ENCODE data around the gene IWS1.
"Not testable (repeated sequence)": the region's sequence is repeated elsewhere in the genome, so short reads cannot be mapped to it uniquely, and the experiment has no call there.

Gene IWS1

GRCh38 chr2:127526132-127527000 lies at the start of gene IWS1:
TSS of gene IWS1 (minus strand) at chr2:127526489. CDS start at chr2:127526208, 281 bp downstream.
- no peaks in the 10 kb centered on the region for H3K9me3 ChIP-seq (ENCODE audit: control insufficient read depth in 2 of 2, low read length in 2 of 2)
- peak within 1 kb of the TSS; percentile 97 to 98 for H3K27ac ChIP-seq (ENCODE audit: low read depth in 2 of 2, low read length in 2 of 2)
- no peaks in the 10 kb centered on the region for H3K27me3 ChIP-seq (ENCODE audit: control insufficient read depth in 2 of 2, insufficient read depth in 2 of 2, low read length in 2 of 2)
- H3K4me3 ChIP-seq (ENCODE audit: low read length in 2 of 2), result peak within 1 kb of the TSS; percentile 88 to 90
- peaks cover 11 to 22% of the 10 kb centered on the region in 2 donors for H3K36me3 ChIP-seq (ENCODE audit: control insufficient read depth in 2 of 2, insufficient read depth in 2 of 2, low read length in 2 of 2)
- peaks cover 12 to 14% of the 10 kb centered on the region in 2 donors for H3K4me1 ChIP-seq (ENCODE audit: control insufficient read depth in 2 of 2, insufficient read depth in 2 of 2, low read length in 2 of 2)
- H3K9ac ChIP-seq (ENCODE audit: low read depth in 1 of 2, low read length in 2 of 2), result peak within 1 kb of the TSS; percentile 88 to 97

- Histone ChIP-seq H3K4me1 (ENCODE audit: control insufficient read depth in 2 of 2, insufficient read depth in 2 of 2, low read length in 2 of 2) (no peaks in the 10 kb centered on the region), H3K9ac (ENCODE audit: low read depth in 1 of 2, low read length in 2 of 2) (no peak overlapping the region), H3K4me3 (ENCODE audit: low read length in 2 of 2) (no peak overlapping the region), H3K36me3 (ENCODE audit: control insufficient read depth in 2 of 2, insufficient read depth in 2 of 2, low read length in 2 of 2) (peaks cover 21 to 33% of the 10 kb centered on the region in 2 donors), H3K27me3 (ENCODE audit: control insufficient read depth in 2 of 2, insufficient read depth in 2 of 2, low read length in 2 of 2) (no peaks in the 10 kb centered on the region), H3K27ac (ENCODE audit: low read depth in 2 of 2, low read length in 2 of 2) (no peak overlapping the region), H3K9me3 (ENCODE audit: control insufficient read depth in 2 of 2, low read length in 2 of 2) (no peaks in the 10 kb centered on the region)
These were observed 49.7 kb upstream of the IWS1 start for GRCh38 chr2:127575941-127576432.

- no peak overlapping the region for H3K4me3 ChIP-seq (ENCODE audit: low read length in 2 of 2)
- H3K4me1 ChIP-seq (ENCODE audit: control insufficient read depth in 2 of 2, insufficient read depth in 2 of 2, low read length in 2 of 2), result no peaks in the 10 kb centered on the region
- H3K27me3 ChIP-seq (ENCODE audit: control insufficient read depth in 2 of 2, insufficient read depth in 2 of 2, low read length in 2 of 2), result no peaks in the 10 kb centered on the region
- H3K36me3 ChIP-seq (ENCODE audit: control insufficient read depth in 2 of 2, insufficient read depth in 2 of 2, low read length in 2 of 2), result peaks cover 22 to 33% of the 10 kb centered on the region in 2 donors
- no peaks in the 10 kb centered on the region for H3K9me3 ChIP-seq (ENCODE audit: control insufficient read depth in 2 of 2, low read length in 2 of 2)
- H3K9ac ChIP-seq (ENCODE audit: low read depth in 1 of 2, low read length in 2 of 2), result no peak overlapping the region
- H3K27ac ChIP-seq (ENCODE audit: low read depth in 2 of 2, low read length in 2 of 2), result no peak overlapping the region
These were observed 49.0 kb upstream of the IWS1 start for GRCh38 chr2:127575185-127575765.

GRCh38 chr2:127574656-127575055 lies 48.4 kb upstream of the IWS1 start:
- Histone ChIP-seq H3K4me3 (ENCODE audit: low read length in 2 of 2) (no peak overlapping the region), H3K4me1 (ENCODE audit: control insufficient read depth in 2 of 2, insufficient read depth in 2 of 2, low read length in 2 of 2) (no peaks in the 10 kb centered on the region), H3K9me3 (ENCODE audit: control insufficient read depth in 2 of 2, low read length in 2 of 2) (no peaks in the 10 kb centered on the region), H3K9ac (ENCODE audit: low read depth in 1 of 2, low read length in 2 of 2) (no peak overlapping the region), H3K36me3 (ENCODE audit: control insufficient read depth in 2 of 2, insufficient read depth in 2 of 2, low read length in 2 of 2) (peaks cover 24 to 37% of the 10 kb centered on the region in 2 donors), H3K27me3 (ENCODE audit: control insufficient read depth in 2 of 2, insufficient read depth in 2 of 2, low read length in 2 of 2) (no peaks in the 10 kb centered on the region), H3K27ac (ENCODE audit: low read depth in 2 of 2, low read length in 2 of 2) (no peak overlapping the region)

- Histone ChIP-seq H3K36me3 (ENCODE audit: control insufficient read depth in 2 of 2, insufficient read depth in 2 of 2, low read length in 2 of 2) (peaks cover 26 to 42% of the 10 kb centered on the region in 2 donors), H3K4me1 (ENCODE audit: control insufficient read depth in 2 of 2, insufficient read depth in 2 of 2, low read length in 2 of 2) (no peaks in the 10 kb centered on the region), H3K9ac (ENCODE audit: low read depth in 1 of 2, low read length in 2 of 2) (no peak overlapping the region), H3K4me3 (ENCODE audit: low read length in 2 of 2) (no peak overlapping the region), H3K27ac (ENCODE audit: low read depth in 2 of 2, low read length in 2 of 2) (no peak overlapping the region), H3K27me3 (ENCODE audit: control insufficient read depth in 2 of 2, insufficient read depth in 2 of 2, low read length in 2 of 2) (no peaks in the 10 kb centered on the region), H3K9me3 (ENCODE audit: control insufficient read depth in 2 of 2, low read length in 2 of 2) (no peaks in the 10 kb centered on the region)
These were observed 47.5 kb upstream of the IWS1 start for GRCh38 chr2:127573771-127574170.

GRCh38 chr2:127573298-127573697 lies 47.0 kb upstream of the IWS1 start:
- H3K4me3 ChIP-seq (ENCODE audit: low read length in 2 of 2), result no peak overlapping the region
- H3K27me3 ChIP-seq (ENCODE audit: control insufficient read depth in 2 of 2, insufficient read depth in 2 of 2, low read length in 2 of 2), result no peaks in the 10 kb centered on the region
- no peaks in the 10 kb centered on the region for H3K4me1 ChIP-seq (ENCODE audit: control insufficient read depth in 2 of 2, insufficient read depth in 2 of 2, low read length in 2 of 2)
- no peak overlapping the region for H3K9ac ChIP-seq (ENCODE audit: low read depth in 1 of 2, low read length in 2 of 2)
- H3K9me3 ChIP-seq (ENCODE audit: control insufficient read depth in 2 of 2, low read length in 2 of 2), result no peaks in the 10 kb centered on the region
- H3K27ac ChIP-seq (ENCODE audit: low read depth in 2 of 2, low read length in 2 of 2), result no peak overlapping the region
- peaks cover 23 to 42% of the 10 kb centered on the region in 2 donors for H3K36me3 ChIP-seq (ENCODE audit: control insufficient read depth in 2 of 2, insufficient read depth in 2 of 2, low read length in 2 of 2)

- Histone ChIP-seq H3K27ac (ENCODE audit: low read depth in 2 of 2, low read length in 2 of 2) (no peak overlapping the region), H3K9me3 (ENCODE audit: control insufficient read depth in 2 of 2, low read length in 2 of 2) (no peaks in the 10 kb centered on the region), H3K27me3 (ENCODE audit: control insufficient read depth in 2 of 2, insufficient read depth in 2 of 2, low read length in 2 of 2) (no peaks in the 10 kb centered on the region), H3K36me3 (ENCODE audit: control insufficient read depth in 2 of 2, insufficient read depth in 2 of 2, low read length in 2 of 2) (peaks cover 25 to 44% of the 10 kb centered on the region in 2 donors), H3K9ac (ENCODE audit: low read depth in 1 of 2, low read length in 2 of 2) (no peak overlapping the region), H3K4me3 (ENCODE audit: low read length in 2 of 2) (no peak overlapping the region), H3K4me1 (ENCODE audit: control insufficient read depth in 2 of 2, insufficient read depth in 2 of 2, low read length in 2 of 2) (no peaks in the 10 kb centered on the region)
These were observed 46.6 kb upstream of the IWS1 start for GRCh38 chr2:127572841-127573240.

- not testable (repeated sequence) for H3K9me3 ChIP-seq (ENCODE audit: control insufficient read depth in 2 of 2, low read length in 2 of 2); H3K9ac ChIP-seq (ENCODE audit: low read depth in 1 of 2, low read length in 2 of 2); H3K27me3 ChIP-seq (ENCODE audit: control insufficient read depth in 2 of 2, insufficient read depth in 2 of 2, low read length in 2 of 2); H3K4me3 ChIP-seq (ENCODE audit: low read length in 2 of 2); H3K4me1 ChIP-seq (ENCODE audit: control insufficient read depth in 2 of 2, insufficient read depth in 2 of 2, low read length in 2 of 2); H3K27ac ChIP-seq (ENCODE audit: low read depth in 2 of 2, low read length in 2 of 2)
- peaks cover 29 to 44% of the 10 kb centered on the region in 2 donors for H3K36me3 ChIP-seq (ENCODE audit: control insufficient read depth in 2 of 2, insufficient read depth in 2 of 2, low read length in 2 of 2)
These were observed 46.1 kb upstream of the IWS1 start for GRCh38 chr2:127572352-127572751.

GRCh38 chr2:127570282-127571250 lies 44.3 kb upstream of the IWS1 start:
- Histone ChIP-seq H3K4me3 (ENCODE audit: low read length in 2 of 2) (no peak overlapping the region), H3K27me3 (ENCODE audit: control insufficient read depth in 2 of 2, insufficient read depth in 2 of 2, low read length in 2 of 2) (no peaks in the 10 kb centered on the region), H3K9ac (ENCODE audit: low read depth in 1 of 2, low read length in 2 of 2) (no peak overlapping the region), H3K9me3 (ENCODE audit: control insufficient read depth in 2 of 2, low read length in 2 of 2) (no peaks in the 10 kb centered on the region), H3K4me1 (ENCODE audit: control insufficient read depth in 2 of 2, insufficient read depth in 2 of 2, low read length in 2 of 2) (no peaks in the 10 kb centered on the region), H3K27ac (ENCODE audit: low read depth in 2 of 2, low read length in 2 of 2) (no peak overlapping the region), H3K36me3 (ENCODE audit: control insufficient read depth in 2 of 2, insufficient read depth in 2 of 2, low read length in 2 of 2) (peaks cover 38 to 50% of the 10 kb centered on the region in 2 donors)

Measured in mucosa of rectum (tissue), 2 donors.